Sigmoid colon (tissue), 4 donors: Measurements from ENCODE around the gene GPR3.

Source experiments
- EP300 ChIP-seq, 4 donors: sonication (generic); formaldehyde crosslinking; IDR thresholded peaks; one replicate each; pipeline ENCODE4 v1.6.1; 2017; ENCODE audit warnings: antibody characterized with exemption in 4 of 4
- POLR2A ChIP-seq, 2 donors: fragments of 450-650 bp; IDR thresholded peaks; one replicate each; pipeline ENCODE4 v1.6.1; 2016; ENCODE audit warnings: antibody characterized with exemption in 2 of 2, mild to moderate bottlenecking in 2 of 2, moderate library complexity in 2 of 2

- no peak for TF ChIP-seq POLR2A (IDR thresholded peaks at IDR 0.05)
- no peak for TF ChIP-seq EP300 (IDR thresholded peaks at IDR 0.05)
Measured at GRCh38 chr1:27428316-27429028, 36.0 kb downstream of the GPR3 start.
